Chondrocyte (in vitro differentiated cells): ENCODE measurements around the gene PIN4. TPM values are rescaled to one million over a fixed set of nuclear protein-coding genes. Genes with fewer than 3 reads are reported as not detected.

Experiments
- DNase-seq: peaks from one replicate; pipeline ENCODE4 v3.0.0; 2021; ENCODE audit warnings: mixed read lengths, low spot score
- H3K27ac Mint-ChIP-seq: one replicate; pipeline ENCODE4 v1.8.0; 2021; ENCODE audit warnings: mild to moderate bottlenecking, moderate library complexity, mixed read lengths; ENCODE audit not compliant: unreplicated experiment
- H3K27me3 Mint-ChIP-seq: 2 replicates; pipeline ENCODE4 v1.8.0; 2021; ENCODE audit warnings: low read depth, mixed read lengths
- H3K36me3 Mint-ChIP-seq: 2 replicates; pipeline ENCODE4 v1.8.0; 2021; ENCODE audit warnings: low read depth, mixed read lengths
- H3K4me1 Mint-ChIP-seq: 2 replicates; pipeline ENCODE4 v1.8.0; 2021; ENCODE audit warnings: low read depth, mild to moderate bottlenecking, mixed read lengths
- H3K4me3 Mint-ChIP-seq: one replicate; pipeline ENCODE4 v1.8.0; 2021; ENCODE audit warnings: mild to moderate bottlenecking, moderate library complexity, mixed read lengths; ENCODE audit not compliant: unreplicated experiment
- H3K9me3 Mint-ChIP-seq: 2 replicates; pipeline ENCODE4 v1.8.0; 2021; ENCODE audit warnings: low read depth, mixed read lengths
- CTCF ChIP-seq: fragments of 200-600 bp; sonication (generic); IDR thresholded peaks from 2 replicates; pipeline ENCODE4 v1.5.0; 2021; ENCODE audit warnings: antibody characterized with exemption, mild to moderate bottlenecking, moderate library complexity
- total RNA-seq: library from RNA; stranded (reverse); gene quantifications from 3 replicates; pipeline ENCODE4 v1.2.1, GENCODE V29; 2021

The PIN4 gene
- total RNA-seq, 1 donor from 2014 or later: 8.7 TPM

GRCh38 chrX:72176981-72177380 lies 4.6 kb upstream of the PIN4 start:
- Mint-ChIP-seq H3K4me3 (no peak overlapping the region), H3K36me3 (no peaks in the 10 kb centered on the region), H3K27me3 (peaks cover 2% of the 10 kb centered on the region), H3K9me3 (no peaks in the 10 kb centered on the region), H3K27ac (no peak overlapping the region), H3K4me1 (no peaks in the 10 kb centered on the region)
- no peak for DNase-seq
- TF ChIP-seq CTCF: no peak

GRCh38 chrX:72180539-72180938 lies 1.0 kb upstream of the PIN4 start:
- H3K27me3 Mint-ChIP-seq: no peaks in the 10 kb centered on the region
- H3K36me3 Mint-ChIP-seq: no peaks in the 10 kb centered on the region
- H3K9me3 Mint-ChIP-seq: no peaks in the 10 kb centered on the region
- H3K4me1 Mint-ChIP-seq: no peaks in the 10 kb centered on the region
- no peak for TF ChIP-seq CTCF
- no peak overlapping the region for H3K27ac Mint-ChIP-seq
- no peak overlapping the region for H3K4me3 Mint-ChIP-seq
- no peak for DNase-seq

DNA sequence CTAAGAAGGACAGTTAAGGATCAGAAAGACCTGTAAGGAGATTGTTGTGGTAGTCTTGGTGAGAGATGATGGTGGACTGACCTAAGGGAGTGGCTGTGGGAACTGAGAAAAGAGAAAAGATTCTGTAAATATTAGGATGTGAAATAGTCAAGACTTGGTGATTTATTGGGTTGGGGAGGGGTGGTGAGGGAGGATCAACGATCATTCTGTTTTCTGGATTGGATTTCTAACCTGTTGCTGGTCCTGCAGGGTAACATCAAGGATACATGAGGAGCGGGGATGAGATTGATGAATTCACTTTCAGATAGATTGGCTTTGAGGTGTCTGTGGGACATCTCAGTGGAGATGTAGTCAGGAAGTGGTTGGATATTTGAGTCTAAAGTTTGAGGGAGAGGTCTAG lies 1.4 kb downstream of the PIN4 start:
- TF ChIP-seq CTCF: no peak
- no peaks in the 10 kb centered on the region for H3K4me1 Mint-ChIP-seq
- no peak overlapping the region for H3K27ac Mint-ChIP-seq
- no peaks in the 10 kb centered on the region for H3K9me3 Mint-ChIP-seq
- no peaks in the 10 kb centered on the region for H3K36me3 Mint-ChIP-seq
- DNase-seq: no peak
- H3K4me3 Mint-ChIP-seq: no peak overlapping the region
- no peaks in the 10 kb centered on the region for H3K27me3 Mint-ChIP-seq

DNA sequence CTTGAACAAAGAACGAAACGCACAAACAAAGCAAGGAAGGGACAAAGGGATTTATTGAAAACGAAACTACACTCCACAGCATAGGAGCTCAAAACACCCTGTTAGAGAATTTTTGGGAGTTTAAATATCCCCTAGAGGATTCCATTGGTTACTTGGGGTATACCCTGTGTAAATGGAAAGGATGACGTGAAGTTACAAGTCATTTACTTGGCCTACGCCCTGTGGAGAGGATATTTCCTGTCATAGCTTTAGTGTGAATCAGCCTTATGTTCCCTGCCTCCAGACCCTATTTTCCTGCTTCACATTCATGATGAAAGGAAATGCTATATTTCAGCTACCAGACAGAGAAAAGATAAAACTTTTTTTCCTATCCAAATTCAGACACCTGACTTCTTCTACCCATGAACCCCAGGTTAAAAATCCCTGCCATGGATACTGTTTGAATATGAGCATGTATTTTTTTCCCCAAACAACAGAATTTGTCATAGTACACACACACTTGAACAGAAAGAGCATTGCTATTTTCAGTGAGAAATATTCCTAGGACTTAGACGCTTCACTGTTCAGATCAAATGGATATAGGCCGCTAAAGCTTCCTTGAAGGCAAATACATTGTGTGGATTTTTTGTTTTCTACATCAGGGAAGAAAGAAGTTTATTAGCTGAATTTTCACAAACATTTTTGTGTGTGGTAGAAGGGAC lies 20.4 kb downstream of the PIN4 start:
- DNase-seq: no peak
- Mint-ChIP-seq H3K9me3 (no peaks in the 10 kb centered on the region), H3K27me3 (no peaks in the 10 kb centered on the region), H3K27ac (peak overlapping the region; percentile 90), H3K36me3 (peaks cover 10% of the 10 kb centered on the region), H3K4me1 (peaks cover 16% of the 10 kb centered on the region), H3K4me3 (peak overlapping the region; percentile 17)
- TF ChIP-seq CTCF: no peak

GRCh38 chrX:72202792-72203401 lies 21.3 kb downstream of the PIN4 start:
- Mint-ChIP-seq H3K27me3 (peaks cover 2% of the 10 kb centered on the region), H3K9me3 (peaks cover 3% of the 10 kb centered on the region), H3K36me3 (peaks cover 10% of the 10 kb centered on the region), H3K4me3 (no peak overlapping the region), H3K4me1 (peaks cover 16% of the 10 kb centered on the region), H3K27ac (peak overlapping the region; percentile 68)
- no peak for DNase-seq
- TF ChIP-seq CTCF: no peak
